Osteoblast (primary cell): ENCODE data around the gene GNE. TPM values are rescaled to one million over a fixed set of nuclear protein-coding genes. Genes with fewer than 3 reads are reported as not detected.

Source experiments
- DNase-seq: peaks from one replicate; pipeline ENCODE4 v3.0.0; 2011; ENCODE audit warnings: low spot score, mixed read lengths; ENCODE audit not compliant: insufficient read length; ENCODE audit errors: missing footprints
- H2AFZ ChIP-seq: 2 replicates; pipeline ENCODE4 v1.6.0; 2011; ENCODE audit warnings: mild to moderate bottlenecking, low read length
- H3K27ac ChIP-seq: 2 replicates; pipeline ENCODE4 v1.5.1; 2011; ENCODE audit warnings: mild to moderate bottlenecking, low read depth, low read length, moderate library complexity
- H3K27me3 ChIP-seq: 2 replicates; pipeline ENCODE4 v1.6.0; 2012; ENCODE audit warnings: mild to moderate bottlenecking, control low read depth, inconsistent platforms, low read length, moderate library complexity; ENCODE audit not compliant: insufficient read depth
- H3K36me3 ChIP-seq: 2 replicates; pipeline ENCODE4 v1.5.1; 2011; ENCODE audit warnings: mild to moderate bottlenecking, low read length, control low read depth, moderate library complexity; ENCODE audit not compliant: insufficient read depth
- H3K4me1 ChIP-seq: 2 replicates; pipeline ENCODE4 v1.5.1; 2011; ENCODE audit warnings: mild to moderate bottlenecking, low read length, control low read depth, moderate library complexity; ENCODE audit not compliant: insufficient read depth
- H3K4me2 ChIP-seq: 2 replicates; pipeline ENCODE4 v1.6.0; 2011; ENCODE audit warnings: mild to moderate bottlenecking, low read length; ENCODE audit not compliant: insufficient read depth
- H3K4me3 ChIP-seq: fragments of 200-600 bp; sonication (generic); 3 replicates; pipeline ENCODE4 v1.5.1; 2012; ENCODE audit warnings: mild to moderate bottlenecking, low read length, inconsistent platforms; ENCODE audit not compliant: insufficient read depth
- H3K79me2 ChIP-seq: 2 replicates; pipeline ENCODE4 v1.6.0; 2012; ENCODE audit warnings: mild to moderate bottlenecking, low read length, control low read depth, inconsistent platforms; ENCODE audit not compliant: insufficient read depth
- H3K9me3 ChIP-seq: 2 replicates; pipeline ENCODE4 v1.5.1; 2011; ENCODE audit warnings: low read depth, low read length, control low read depth
- H4K20me1 ChIP-seq: 2 replicates; pipeline ENCODE4 v1.6.0; 2012; ENCODE audit warnings: mild to moderate bottlenecking, low read length, control low read depth; ENCODE audit not compliant: insufficient read depth
- CTCF ChIP-seq: IDR thresholded peaks from 2 replicates; pipeline ENCODE4 v1.5.1; 2011; ENCODE audit warnings: mild to moderate bottlenecking, low read depth, low read length, moderate library complexity; ENCODE audit errors: extremely low read depth
- total RNA-seq: library from RNA; depleted of rRNA; stranded (reverse); fragments of >200 nt; gene quantifications from 2 replicates; pipeline ENCODE4 v1.2.3, GENCODE V29; 2012

GNE gene
- total RNA-seq, 1 donor: 25.3 TPM

- Histone ChIP-seq H3K9me3 (no peaks in the 10 kb centered on the region), H3K27ac (no peak overlapping the region), H3K36me3 (no peaks in the 10 kb centered on the region), H3K4me3 (no peak overlapping the region), H3K79me2 (no peaks in the 10 kb centered on the region), H2AFZ (no peak overlapping the region), H3K4me1 (no peaks in the 10 kb centered on the region), H3K27me3 (no peaks in the 10 kb centered on the region), H3K4me2 (no peak overlapping the region), H4K20me1 (no peaks in the 10 kb centered on the region)
- TF ChIP-seq CTCF: no peak
- DNase-seq: no peak
These were observed 28.1 kb upstream of the GNE start for GRCh38 chr9:36286388-36286787.

GRCh38 chr9:36284226-36284625, 26.0 kb upstream of the GNE start:
- Histone ChIP-seq H3K27me3 (no peaks in the 10 kb centered on the region), H3K27ac (no peak overlapping the region), H4K20me1 (no peaks in the 10 kb centered on the region), H3K36me3 (no peaks in the 10 kb centered on the region), H3K4me1 (no peaks in the 10 kb centered on the region), H3K4me3 (no peak overlapping the region), H3K9me3 (no peaks in the 10 kb centered on the region), H3K79me2 (no peaks in the 10 kb centered on the region), H3K4me2 (no peak overlapping the region), H2AFZ (no peak overlapping the region)
- TF ChIP-seq CTCF: no peak
- no peak for DNase-seq

- Histone ChIP-seq H3K79me2 (no peaks in the 10 kb centered on the region), H3K4me2 (no peak overlapping the region), H3K27ac (no peak overlapping the region), H3K4me3 (no peak overlapping the region), H2AFZ (no peak overlapping the region), H4K20me1 (no peaks in the 10 kb centered on the region), H3K36me3 (no peaks in the 10 kb centered on the region), H3K27me3 (no peaks in the 10 kb centered on the region), H3K9me3 (no peaks in the 10 kb centered on the region), H3K4me1 (no peaks in the 10 kb centered on the region)
- DNase-seq: no peak
- no peak for TF ChIP-seq CTCF
These were observed 24.0 kb upstream of the GNE start for GRCh38 chr9:36282275-36282674.

- H3K9me3 ChIP-seq: no peaks in the 10 kb centered on the region
- no peaks in the 10 kb centered on the region for H3K27me3 ChIP-seq
- DNase-seq: no peak
- H3K4me3 ChIP-seq: no peak overlapping the region
- H2AFZ ChIP-seq: no peak overlapping the region
- TF ChIP-seq CTCF: no peak
- no peaks in the 10 kb centered on the region for H3K79me2 ChIP-seq
- H3K36me3 ChIP-seq: no peaks in the 10 kb centered on the region
- H3K4me2 ChIP-seq: no peak overlapping the region
- H4K20me1 ChIP-seq: no peaks in the 10 kb centered on the region
- H3K27ac ChIP-seq: no peak overlapping the region
- peaks cover 8% of the 10 kb centered on the region for H3K4me1 ChIP-seq
These were observed 22.7 kb upstream of the GNE start for GRCh38 chr9:36280989-36281388.
